ENCODE measurements around the gene BICD1. TPM values are rescaled to one million over a fixed set of nuclear protein-coding genes. Genes with fewer than 3 reads are reported as not detected.
A peak's percentile ranks its signal among the peaks of the same experiment; 100 is the strongest.

BICD1 gene
- 12.1 and 13.2 TPM in 2 replicates for polyA plus RNA-seq (2012; rRNA removed)
- polyA plus RNA-seq (2012; cell fraction: cytosol; rRNA removed) = 11.8 and 12.8 TPM in 2 replicates
- 37.6 and 42.3 TPM in 2 replicates for polyA plus RNA-seq (2012; cell fraction: nucleus; rRNA removed)

GRCh38 chr12:32106517-32107358 is at the start of gene BICD1:
Gene BICD1 (plus strand): TSS chr12:32106847. CDS start chr12:32107332, 485 bp downstream.
- Histone ChIP-seq H4K20me1 (ENCODE audit: insufficient read depth) (peaks cover 7% of the 10 kb centered on the region), H3K27me3 (ENCODE audit: insufficient read depth) (no peaks in the 10 kb centered on the region), H3K9me3 (no peaks in the 10 kb centered on the region), H3K36me3 (replicated peaks in 1 of 2; ENCODE audit: control insufficient read depth in 1 of 2, insufficient read depth in 2 of 2, low read length in 1 of 2) (no peaks in the 10 kb centered on the region), H3F3A (replicated peaks; ENCODE audit: insufficient read depth) (peaks cover 10% of the 10 kb centered on the region), H3K4me1 (ENCODE audit: control insufficient read depth in 1 of 2, insufficient read depth in 2 of 2, low read depth in 1 of 2, low read length in 1 of 2) (peaks cover 4 to 17% of the 10 kb centered on the region in 2 experiments; a peak in 3 of 4 replicates), H3K9ac (peak within 1 kb of the TSS; percentile 93), H3K4me2 (peak within 1 kb of the TSS; percentile 97), H3K9me2 (no peaks in the 10 kb centered on the region), H2AFZ (ENCODE audit: low read depth) (peak within 1 kb of the TSS; percentile 85), H3K27ac (ENCODE audit: low read depth in 2 of 2, low read length in 1 of 2) (peak within 1 kb of the TSS; percentile 70 to 91), H3K4me3 (ENCODE audit: low read depth in 2 of 2, low read length in 1 of 2) (peak within 1 kb of the TSS; percentile 86 to 99), H3K79me2 (ENCODE audit: insufficient read depth) (peaks cover 42% of the 10 kb centered on the region)
- POLR2A ChIA-PET = interaction anchor here (0.6 to 2.8 kb wide), 12 partner anchors 9 to 565 kb away, joined by 3 to 11 read pairs (median 4); no protein-coding TSS in a partner anchor
- CTCF ChIA-PET = interaction anchor here (0.7 to 2.5 kb wide), 13 partner anchors 9 to 566 kb away, joined by 3 to 16 read pairs (median 3); no protein-coding TSS in a partner anchor
- WGBS (ENCODE audit: low lambda C conversion rate) = 2% methylated on average over 46 of the region's 96 CpGs
- peak; percentile 96 for DNase-seq
- no peak for TF ChIP-seq TEAD4 (IDR thresholded peaks at IDR 0.05; ENCODE audit: borderline replicate concordance, insufficient read depth)
- peak; percentile 43; the same call in 1 of the 2 replicates for TF ChIP-seq GABPA (IDR thresholded peaks at IDR 0.05; ENCODE audit: low read depth)
- peak; percentile 92 for TF ChIP-seq MXI1 (IDR thresholded peaks at IDR 0.05; ENCODE audit: low read depth, low read length)
- TF ChIP-seq RAD21 (IDR thresholded peaks at IDR 0.05; ENCODE audit: low read length) = peak; percentile 37
- TF ChIP-seq EZH2phosphoT487 (IDR thresholded peaks at IDR 0.05; ENCODE audit: borderline replicate concordance, low read depth) = no peak
- TF ChIP-seq FOSL2 (IDR thresholded peaks at IDR 0.05; ENCODE audit: borderline replicate concordance, low read depth) = no peak
- TF ChIP-seq RCOR1 (IDR thresholded peaks at IDR 0.05; ENCODE audit: low read length) = peak; percentile 59; the same call in 1 of the 2 replicates
- peak in 1 of 2 experiments; percentile 42; a peak in 1 of 4 replicates for TF ChIP-seq EP300 (IDR thresholded peaks at IDR 0.05; ENCODE audit: borderline replicate concordance in 1 of 2, low read depth in 1 of 2, low read length in 1 of 2)
- peak; percentile 77 for TF ChIP-seq YY1 (IDR thresholded peaks at IDR 0.05; ENCODE audit: low read depth)
- no peak for TF ChIP-seq USF2 (IDR thresholded peaks at IDR 0.05; ENCODE audit: borderline replicate concordance, low read depth, low read length)
- peak; percentile 53 for TF ChIP-seq SMC3 (IDR thresholded peaks at IDR 0.05; ENCODE audit: low read depth, low read length)
- TF ChIP-seq CHD2 (IDR thresholded peaks at IDR 0.05; ENCODE audit: low read length, partially characterized antibody) = peak; percentile 75
- TF ChIP-seq TAF1 (IDR thresholded peaks at IDR 0.05; ENCODE audit: borderline replicate concordance, low read depth, low read length) = peak; percentile 90
- peak; percentile 66; the same call in 1 of the 2 replicates for TF ChIP-seq MAX (IDR thresholded peaks at IDR 0.05; ENCODE audit: low read depth)
- no peak for TF ChIP-seq TCF12 (IDR thresholded peaks at IDR 0.05)
- TF ChIP-seq SIN3A (IDR thresholded peaks at IDR 0.05; ENCODE audit: borderline replicate concordance, low read depth, low read length) = peak; percentile 78; the same call in 1 of the 2 replicates
- no peak for TF ChIP-seq JUND (IDR thresholded peaks at IDR 0.05)
- TF ChIP-seq NRF1 (IDR thresholded peaks at IDR 0.05; ENCODE audit: low read depth, low read length) = peak; percentile 46; the same call in 1 of the 2 replicates
- TF ChIP-seq ELF1 (IDR thresholded peaks at IDR 0.05) = no peak
- no peak for TF ChIP-seq MEF2A (IDR thresholded peaks at IDR 0.05; ENCODE audit: borderline replicate concordance, low read depth)
- TF ChIP-seq CTCF (IDR thresholded peaks at IDR 0.05) = peak; percentile 48
- no peak; the same call in 1 of the 2 replicates for TF ChIP-seq RXRA (IDR thresholded peaks at IDR 0.05; ENCODE audit: borderline replicate concordance, low read depth)
- 0 out of 2 replicates have a peak, but pooled peaks have one; percentile 51 for TF ChIP-seq ZBTB33 (IDR thresholded peaks at IDR 0.05; ENCODE audit: borderline replicate concordance, low read depth)
